ENCODE data around the gene CELF2.

The CELF2 gene

GRCh38 chr10:11003679-11004078, 14.0 kb upstream of the CELF2 start:
- H3K4me1 ChIP-seq (ENCODE audit: control insufficient read depth, insufficient read depth, low read length), result no peaks in the 10 kb centered on the region
- no peak overlapping the region for H3K4me3 ChIP-seq (ENCODE audit: low read depth, low read length)
- ChIA-PET CTCF (no interaction called here), POLR2A (no interaction called here)
- H3K36me3 ChIP-seq (ENCODE audit: control insufficient read depth in 2 of 2, insufficient read depth in 1 of 2, low read length in 2 of 2), result no peaks in the 10 kb centered on the region
- no peaks in the 10 kb centered on the region for H3K9me3 ChIP-seq (ENCODE audit: control insufficient read depth, insufficient read depth, low read depth, low read length)
- TF ChIP-seq ZNF24 (tag by site-specific recombination; IDR thresholded peaks at IDR 0.05) (no peak), PRDM4 (tag by site-specific recombination; IDR thresholded peaks at IDR 0.05) (no peak), ZNF785 (tag by site-specific recombination; IDR thresholded peaks at IDR 0.05) (no peak), ZNF223 (tag by site-specific recombination; IDR thresholded peaks at IDR 0.05) (no peak)
- no peak overlapping the region for H3K27ac ChIP-seq (ENCODE audit: extremely low read depth, low read depth, low read length)

DNA sequence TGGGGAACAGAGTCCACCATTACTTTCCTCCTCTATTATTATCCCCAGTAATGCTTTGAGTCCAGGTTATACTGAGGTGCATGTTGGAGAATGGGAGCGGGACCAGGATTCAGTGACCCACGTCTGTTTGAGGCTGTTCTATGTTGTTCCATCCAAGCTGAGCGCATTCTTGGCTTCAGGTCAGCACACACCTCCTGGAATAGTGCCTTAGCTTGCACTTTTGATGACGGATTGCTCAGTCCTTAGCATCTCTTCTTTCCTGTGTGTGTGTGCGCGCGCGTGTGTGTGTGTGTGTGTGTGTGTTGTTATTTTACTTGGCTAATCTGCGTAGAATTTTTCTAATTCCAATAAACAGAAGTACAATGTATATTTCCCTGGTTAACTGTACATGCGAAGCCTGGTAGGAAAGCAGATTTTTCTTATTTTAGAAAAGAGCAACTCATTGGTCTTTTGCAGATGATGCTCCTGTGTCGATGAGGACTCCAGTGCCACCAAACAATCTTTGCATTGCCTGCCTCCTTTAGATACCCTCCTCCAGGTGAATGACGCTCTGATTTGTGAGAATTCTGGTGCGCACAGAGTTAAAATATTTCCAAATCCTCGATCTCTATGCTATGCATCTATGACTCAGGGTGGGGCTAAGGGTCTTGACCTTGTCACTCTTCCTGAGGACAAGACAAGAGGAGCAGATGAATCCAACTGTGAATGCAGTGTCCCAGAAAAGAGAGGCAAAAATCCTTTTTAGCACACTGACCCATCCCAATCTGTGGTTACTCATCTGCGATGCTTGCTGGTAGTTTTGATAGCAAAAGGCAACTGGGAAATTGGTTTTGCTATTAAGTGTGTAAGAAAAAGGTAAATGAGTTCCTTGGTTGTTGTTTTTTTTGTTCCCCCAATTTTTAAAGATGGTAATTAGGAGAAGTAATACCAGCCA, 13.3 kb upstream of the CELF2 start:
- Histone ChIP-seq H3K27ac (ENCODE audit: extremely low read depth, low read depth, low read length) (no peak overlapping the region), H3K36me3 (ENCODE audit: control insufficient read depth in 2 of 2, insufficient read depth in 1 of 2, low read length in 2 of 2) (no peaks in the 10 kb centered on the region), H3K4me1 (ENCODE audit: control insufficient read depth, insufficient read depth, low read length) (no peaks in the 10 kb centered on the region), H3K4me3 (ENCODE audit: low read depth, low read length) (no peak overlapping the region), H3K9me3 (ENCODE audit: control insufficient read depth, insufficient read depth, low read depth, low read length) (no peaks in the 10 kb centered on the region)
- CTCF ChIA-PET, result no interaction called here
- POLR2A ChIA-PET, result no interaction called here
- TF ChIP-seq, protein P1, sequence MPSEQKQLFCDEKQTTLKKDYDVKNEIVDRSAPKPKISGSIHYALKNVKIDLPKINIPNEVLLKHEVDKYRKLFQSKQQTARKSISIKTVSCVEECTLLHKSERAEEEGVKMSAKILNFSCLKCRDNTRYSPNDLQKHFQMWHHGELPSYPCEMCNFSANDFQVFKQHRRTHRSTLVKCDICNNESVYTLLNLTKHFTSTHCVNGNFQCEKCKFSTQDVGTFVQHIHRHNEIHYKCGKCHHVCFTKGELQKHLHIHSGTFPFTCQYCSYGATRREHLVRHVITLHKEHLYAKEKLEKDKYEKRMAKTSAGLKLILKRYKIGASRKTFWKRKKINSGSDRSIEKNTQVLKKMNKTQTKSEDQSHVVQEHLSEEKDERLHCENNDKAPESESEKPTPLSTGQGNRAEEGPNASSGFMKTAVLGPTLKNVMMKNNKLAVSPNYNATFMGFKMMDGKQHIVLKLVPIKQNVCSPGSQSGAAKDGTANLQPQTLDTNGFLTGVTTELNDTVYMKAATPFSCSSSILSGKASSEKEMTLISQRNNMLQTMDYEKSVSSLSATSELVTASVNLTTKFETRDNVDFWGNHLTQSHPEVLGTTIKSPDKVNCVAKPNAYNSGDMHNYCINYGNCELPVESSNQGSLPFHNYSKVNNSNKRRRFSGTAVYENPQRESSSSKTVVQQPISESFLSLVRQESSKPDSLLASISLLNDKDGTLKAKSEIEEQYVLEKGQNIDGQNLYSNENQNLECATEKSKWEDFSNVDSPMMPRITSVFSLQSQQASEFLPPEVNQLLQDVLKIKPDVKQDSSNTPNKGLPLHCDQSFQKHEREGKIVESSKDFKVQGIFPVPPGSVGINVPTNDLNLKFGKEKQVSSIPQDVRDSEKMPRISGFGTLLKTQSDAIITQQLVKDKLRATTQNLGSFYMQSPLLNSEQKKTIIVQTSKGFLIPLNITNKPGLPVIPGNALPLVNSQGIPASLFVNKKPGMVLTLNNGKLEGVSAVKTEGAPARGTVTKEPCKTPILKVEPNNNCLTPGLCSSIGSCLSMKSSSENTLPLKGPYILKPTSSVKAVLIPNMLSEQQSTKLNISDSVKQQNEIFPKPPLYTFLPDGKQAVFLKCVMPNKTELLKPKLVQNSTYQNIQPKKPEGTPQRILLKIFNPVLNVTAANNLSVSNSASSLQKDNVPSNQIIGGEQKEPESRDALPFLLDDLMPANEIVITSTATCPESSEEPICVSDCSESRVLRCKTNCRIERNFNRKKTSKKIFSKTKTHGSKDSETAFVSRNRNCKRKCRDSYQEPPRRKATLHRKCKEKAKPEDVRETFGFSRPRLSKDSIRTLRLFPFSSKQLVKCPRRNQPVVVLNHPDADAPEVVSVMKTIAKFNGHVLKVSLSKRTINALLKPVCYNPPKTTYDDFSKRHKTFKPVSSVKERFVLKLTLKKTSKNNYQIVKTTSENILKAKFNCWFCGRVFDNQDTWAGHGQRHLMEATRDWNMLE (tag by site-specific recombination; conservative IDR thresholded peaks at IDR 0.05; ENCODE audit: low read depth), result no peak
- TF ChIP-seq KLF1 (tag by site-specific recombination; IDR thresholded peaks at IDR 0.05) (no peak), ZNF169 (tag by site-specific recombination; IDR thresholded peaks at IDR 0.05) (no peak), ZNF10 (tag by site-specific recombination; IDR thresholded peaks at IDR 0.05) (no peak), ZNF26 (tag by site-specific recombination; IDR thresholded peaks at IDR 0.05) (no peak), ZNF677 (tag by site-specific recombination; IDR thresholded peaks at IDR 0.05) (no peak), ZNF404 (tag by site-specific recombination; IDR thresholded peaks at IDR 0.05) (no peak), ZSCAN30 (tag by site-specific recombination; IDR thresholded peaks at IDR 0.05) (no peak), ZNF561 (tag by site-specific recombination; IDR thresholded peaks at IDR 0.05; ENCODE audit: borderline replicate concordance) (no peak), ZNF394 (tag by site-specific recombination; IDR thresholded peaks at IDR 0.05; ENCODE audit: borderline replicate concordance) (no peak)
- TF ChIP-seq, protein P2, sequence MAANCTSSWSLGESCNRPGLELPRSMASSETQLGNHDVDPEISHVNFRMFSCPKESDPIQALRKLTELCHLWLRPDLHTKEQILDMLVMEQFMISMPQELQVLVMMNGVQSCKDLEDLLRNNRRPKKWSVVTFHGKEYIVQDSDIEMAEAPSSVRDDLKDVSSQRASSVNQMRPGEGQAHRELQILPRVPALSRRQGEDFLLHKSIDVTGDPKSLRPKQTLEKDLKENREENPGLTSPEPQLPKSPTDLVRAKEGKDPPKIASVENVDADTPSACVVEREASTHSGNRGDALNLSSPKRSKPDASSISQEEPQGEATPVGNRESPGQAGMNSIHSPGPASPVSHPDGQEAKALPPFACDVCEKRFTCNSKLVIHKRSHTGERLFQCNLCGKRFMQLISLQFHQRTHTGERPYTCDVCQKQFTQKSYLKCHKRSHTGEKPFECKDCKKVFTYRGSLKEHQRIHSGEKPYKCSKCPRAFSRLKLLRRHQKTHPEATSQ (tag by site-specific recombination; IDR thresholded peaks at IDR 0.05), result no peak
